GM23248 (cell line): Measurements from ENCODE around the gene PPP2R2B.

ENCODE experiments used
- EZH2 ChIP-seq: fragments of 200-600 bp; sonication (generic); IDR thresholded peaks from 2 replicates; pipeline ENCODE4 v1.6.1; 2018; ENCODE audit warnings: antibody characterized with exemption, mild to moderate bottlenecking; ENCODE audit not compliant: insufficient read depth, poor library complexity, severe bottlenecking
- EZH2phosphoT487 ChIP-seq: fragments of 200-600 bp; sonication (generic); IDR thresholded peaks from 2 replicates; pipeline ENCODE4 v1.6.1; 2018; ENCODE audit warnings: antibody characterized with exemption, moderate library complexity, mild to moderate bottlenecking, low read depth; ENCODE audit not compliant: insufficient read depth

- TF ChIP-seq EZH2phosphoT487 (no peak), EZH2 (no peak)
These were observed 18.5 kb upstream of the PPP2R2B start for GRCh38 chr5:146897061-146897460.
